HEK293 (cell line): ENCODE results near the gene WWOX.

Experiments used
- CTCF ChIP-seq: fragments of 450-650 bp; formaldehyde crosslinking; IDR thresholded peaks from 2 replicates; pipeline ENCODE4 v1.5.1; 2016; ENCODE audit warnings: missing biosample characterization, missing genetic modification characterization
- KLF16 ChIP-seq: fragments of 450-650 bp; formaldehyde crosslinking; IDR thresholded peaks from 2 replicates; pipeline ENCODE4 v1.5.1; 2017; ENCODE audit warnings: missing biosample characterization, missing genetic modification characterization
- SETDB1 ChIP-seq: IDR thresholded peaks from one replicate; pipeline ENCODE4 v1.6.1; 2017; ENCODE audit warnings: mild to moderate bottlenecking, low read length, moderate library complexity, mixed read lengths; ENCODE audit not compliant: insufficient read length
- ZNF19 ChIP-seq: fragments of 450-650 bp; formaldehyde crosslinking; IDR thresholded peaks from 2 replicates; pipeline ENCODE4; 2016; ENCODE audit warnings: missing biosample characterization, missing genetic modification characterization, low read depth

- TF ChIP-seq CTCF (tag by site-specific recombination) (no peak), ZNF19 (tag by site-specific recombination) (no peak), SETDB1 (no peak), KLF16 (tag by site-specific recombination) (no peak)
Observed at GRCh38 chr16:78629173-78629572, 529.7 kb downstream of the WWOX start.
